Fibroblast of skin of abdomen (primary cell): Measurements from ENCODE around the gene CXCR2. TPM values are rescaled to one million over a fixed set of nuclear protein-coding genes. Genes with fewer than 3 reads are reported as not detected.
"Not testable (repeated sequence)": the region's sequence is repeated elsewhere in the genome, so short reads cannot be mapped to it uniquely, and the experiment has no call there.

Experiments
- DNase-seq: peaks from one replicate; pipeline ENCODE4 v3.0.0-alpha.2; 2013
- polyA plus RNA-seq, 2 experiments: library from polyadenylated mRNA; unstranded; fragments of 120-200 nt; gene quantifications; one replicate each; pipeline ENCODE4 v1.2.1, GENCODE V29; 2013; ENCODE audit not compliant: insufficient read length in 2 of 2

CXCR2 gene
- not detected for polyA plus RNA-seq (2013, experiment 1 of 2; ENCODE audit: insufficient read length)
- polyA plus RNA-seq (2013, experiment 2 of 2; ENCODE audit: insufficient read length) = not detected

DNA sequence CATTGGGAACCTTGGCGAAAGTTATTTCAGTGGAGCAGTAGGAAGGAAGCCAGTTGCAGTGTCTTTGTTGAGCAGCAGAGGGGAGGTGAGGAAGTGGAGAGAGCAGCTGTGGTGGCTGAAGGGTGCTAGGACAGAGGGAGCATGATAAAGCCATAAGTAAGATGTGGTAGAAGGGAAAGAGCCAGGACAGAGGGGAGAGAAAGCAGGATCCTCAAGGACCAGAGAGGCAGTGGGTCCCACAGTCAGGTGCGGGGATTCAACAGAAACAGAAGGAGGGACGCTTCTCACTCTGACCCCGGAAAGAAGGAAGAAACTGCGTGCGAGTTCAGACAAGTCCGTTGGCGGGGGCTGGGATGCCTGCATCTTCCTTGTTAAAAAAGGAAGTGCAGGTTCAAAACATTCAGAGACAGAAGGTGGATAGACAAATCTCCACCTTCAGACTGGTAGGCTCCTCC, at the start of gene CXCR2:
Gene CXCR2, plus strand, starts transcription at position 403 of the 455 bp plus-strand sequence. CDS start 8,774 bp downstream, outside the sequence.
- no peak for DNase-seq

DNA sequence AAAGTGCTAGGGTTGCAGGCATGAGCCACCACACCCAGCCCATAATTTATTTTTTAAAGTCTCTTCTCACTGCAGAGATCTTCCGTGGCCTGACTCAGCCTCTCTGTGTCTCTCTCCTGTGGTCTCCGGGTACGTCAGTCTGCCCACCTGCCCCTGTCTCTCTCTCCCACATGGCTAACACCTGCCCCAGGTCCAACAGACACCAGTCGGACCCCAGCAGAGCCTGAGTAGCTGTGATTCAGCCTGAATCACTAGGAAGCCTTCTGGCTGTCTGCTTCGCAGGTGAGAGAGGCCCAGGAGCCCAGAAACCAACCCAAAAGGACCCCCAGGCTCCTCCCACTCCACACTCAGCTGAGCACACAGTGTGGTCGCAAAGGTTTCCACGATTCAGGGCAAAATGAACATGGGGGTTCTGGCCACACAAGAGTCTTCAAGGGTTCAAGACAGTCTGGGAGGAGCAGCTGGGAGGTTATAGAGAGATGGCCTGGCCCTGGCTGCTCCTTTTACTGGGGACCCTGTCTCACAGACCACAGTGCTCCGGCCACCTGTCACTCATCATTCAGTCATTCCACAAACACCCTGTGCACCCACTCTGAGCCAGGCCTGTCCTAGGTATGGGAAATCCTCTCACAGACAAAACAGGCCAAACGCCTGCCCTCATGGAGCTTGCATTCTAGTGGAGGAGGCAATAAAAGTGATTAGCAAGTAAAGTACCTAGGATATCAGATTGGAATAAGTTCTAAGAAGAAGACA, 48.2 kb upstream of the CXCR2 start:
- DNase-seq = no peak

DNA sequence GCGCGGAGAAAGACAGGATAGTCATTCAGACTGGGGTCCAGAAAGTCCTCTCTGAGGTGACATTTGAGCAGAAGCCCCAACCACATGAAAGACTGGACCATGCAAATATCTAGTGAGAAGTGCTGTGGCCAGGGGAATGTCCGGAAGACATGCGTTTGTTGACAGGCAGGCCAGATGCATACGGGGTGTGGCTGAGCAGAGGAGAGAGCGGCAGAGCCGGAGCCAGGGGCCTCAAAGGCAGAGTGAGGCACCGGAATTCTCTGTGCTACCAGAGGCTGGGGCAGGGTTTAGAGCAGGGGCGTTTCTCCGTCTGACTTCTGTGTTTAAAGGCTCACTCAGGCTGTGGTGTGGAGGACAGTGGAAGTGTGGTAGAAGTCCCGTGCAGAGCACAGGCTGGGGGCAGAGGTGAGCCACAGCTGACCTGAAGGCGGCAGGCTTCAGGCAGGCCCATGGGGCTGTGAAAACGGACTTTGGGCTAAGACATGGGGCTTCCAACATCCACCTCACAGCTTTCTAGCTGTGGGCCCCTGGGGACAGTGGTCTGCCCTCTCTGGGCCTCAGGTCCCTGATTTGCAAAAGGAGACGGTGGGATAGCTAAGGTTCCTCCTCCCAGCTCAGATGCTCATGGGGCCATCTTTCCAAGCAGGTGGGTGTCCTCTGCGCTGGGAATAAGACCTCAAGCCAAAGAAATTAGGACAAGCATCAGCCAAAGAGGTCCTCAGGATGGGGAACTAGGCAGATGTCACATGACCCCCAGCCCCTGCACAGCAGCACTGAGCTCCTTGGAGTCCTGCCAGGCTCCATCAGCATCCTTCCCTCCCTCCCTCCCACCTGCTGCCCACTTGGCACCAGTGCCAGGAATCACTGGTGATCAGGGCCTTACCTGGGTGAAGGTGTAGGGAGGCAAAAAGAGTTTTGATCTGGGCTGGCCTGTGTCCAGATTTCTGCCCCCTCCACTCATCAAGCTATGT, 45.6 kb upstream of the CXCR2 start:
- no peak for DNase-seq

DNA sequence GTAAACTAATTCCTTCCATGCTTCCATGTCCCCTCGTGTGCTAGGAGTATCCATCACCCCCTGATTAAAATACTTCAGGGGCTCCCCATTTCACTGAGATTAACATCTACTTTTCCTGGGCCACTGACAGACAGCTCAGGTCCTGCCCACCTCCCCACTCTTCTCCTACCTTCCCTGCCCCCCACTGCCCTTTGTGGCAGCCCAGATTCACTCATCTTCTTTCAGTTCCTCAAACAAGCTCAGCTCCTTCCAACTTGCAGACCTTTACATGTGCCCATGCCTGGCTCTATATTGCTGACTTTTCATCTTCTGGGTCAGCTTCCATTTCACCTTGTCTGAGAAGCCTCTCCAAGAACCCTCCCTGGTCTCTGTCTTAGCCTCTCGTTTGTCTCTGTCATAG, 44.8 kb upstream of the CXCR2 start:
- no peak for DNase-seq

DNA sequence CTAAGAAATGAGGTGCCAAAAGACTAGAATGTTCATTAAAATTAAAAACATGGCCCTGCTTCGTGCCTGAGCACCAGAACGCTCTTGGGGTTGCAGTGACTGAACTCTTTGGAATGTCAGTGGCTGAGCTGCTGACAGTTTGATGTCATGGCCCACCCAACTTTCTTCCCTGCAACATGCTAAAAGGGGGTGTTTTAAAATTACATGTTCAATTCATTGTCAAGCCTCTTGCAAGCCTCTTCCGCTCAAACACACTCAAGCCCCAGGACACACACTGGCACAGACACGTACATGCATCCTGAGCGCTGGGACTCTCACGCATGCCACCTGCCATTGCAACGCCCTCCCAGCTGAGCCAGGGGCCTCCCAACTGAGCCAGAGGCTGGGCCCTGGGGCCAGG, 44.1 kb upstream of the CXCR2 start:
- DNase-seq = peak; percentile 98

DNA sequence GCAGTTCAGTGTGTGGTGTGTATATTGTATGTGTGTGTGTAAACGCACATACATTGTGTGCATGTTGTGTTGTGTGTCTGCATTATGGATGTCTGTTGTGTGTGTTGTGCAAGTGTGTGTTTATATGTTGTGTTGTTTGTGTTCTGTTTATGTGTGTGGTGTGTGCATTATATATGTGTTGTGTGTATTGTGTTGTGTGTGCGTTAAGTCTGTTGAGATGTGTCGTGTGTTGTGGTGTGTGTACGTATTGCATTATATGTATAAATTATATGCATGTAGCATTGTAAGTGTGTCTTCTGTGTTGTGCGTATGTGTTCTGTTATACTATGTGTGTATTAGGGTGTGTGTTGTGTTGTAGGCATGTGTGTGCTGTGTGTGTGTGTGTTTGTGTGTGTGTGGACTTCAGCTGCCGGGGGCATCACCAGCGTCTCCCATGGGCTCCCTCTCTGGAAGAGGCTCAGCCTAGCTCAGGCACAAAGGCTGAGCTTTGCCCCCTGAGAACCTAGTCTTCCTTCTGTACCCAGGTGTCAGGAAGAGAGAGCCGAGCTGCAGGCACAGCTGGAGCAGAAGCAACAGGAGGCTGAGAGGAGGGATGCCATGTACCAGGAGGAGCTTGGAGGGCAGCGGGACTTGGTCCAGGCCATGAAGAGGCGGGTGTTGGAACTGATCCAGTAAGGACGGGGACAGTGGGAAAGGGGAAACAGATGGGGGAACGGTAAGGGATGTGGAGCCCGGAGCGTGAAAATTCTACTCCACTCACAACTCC, 43.1 kb upstream of the CXCR2 start:
- DNase-seq = no peak

DNA sequence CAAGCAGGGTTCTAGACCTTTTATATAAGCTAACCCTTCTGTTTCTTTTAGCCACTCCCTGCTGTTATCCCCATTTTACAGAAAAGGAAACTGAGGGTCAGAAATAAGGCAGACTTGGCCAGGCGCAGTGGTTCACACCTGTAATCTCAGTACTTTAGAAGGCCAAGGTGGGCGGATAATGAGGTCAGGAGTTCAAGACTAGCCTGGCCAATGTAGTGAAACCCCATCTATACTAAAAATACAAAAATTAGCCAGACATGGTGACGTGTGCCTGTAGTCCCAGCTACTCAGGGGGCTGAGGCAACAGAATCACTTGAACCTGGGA, 42.5 kb upstream of the CXCR2 start:
- DNase-seq = no peak

DNA sequence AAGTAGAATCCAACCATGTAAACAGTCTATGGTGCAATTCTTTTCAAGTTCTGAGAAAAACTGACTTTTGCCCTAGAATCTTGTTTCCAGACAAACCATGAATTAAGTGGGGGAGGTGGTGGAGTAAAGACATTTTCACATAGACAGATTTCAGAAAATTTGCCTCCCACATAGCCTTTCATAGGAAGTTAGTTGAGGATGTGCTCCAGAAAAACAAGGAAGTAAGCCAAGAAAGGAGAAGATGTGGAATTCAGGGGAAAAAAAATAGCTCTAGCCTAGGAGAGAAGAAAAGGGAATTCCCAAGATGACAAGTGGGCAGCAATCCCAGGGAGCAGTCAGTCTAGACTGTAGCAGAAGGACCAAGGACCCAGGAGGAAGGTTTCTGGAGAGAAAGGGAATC, 39.4 kb upstream of the CXCR2 start:
- DNase-seq = no peak

DNA sequence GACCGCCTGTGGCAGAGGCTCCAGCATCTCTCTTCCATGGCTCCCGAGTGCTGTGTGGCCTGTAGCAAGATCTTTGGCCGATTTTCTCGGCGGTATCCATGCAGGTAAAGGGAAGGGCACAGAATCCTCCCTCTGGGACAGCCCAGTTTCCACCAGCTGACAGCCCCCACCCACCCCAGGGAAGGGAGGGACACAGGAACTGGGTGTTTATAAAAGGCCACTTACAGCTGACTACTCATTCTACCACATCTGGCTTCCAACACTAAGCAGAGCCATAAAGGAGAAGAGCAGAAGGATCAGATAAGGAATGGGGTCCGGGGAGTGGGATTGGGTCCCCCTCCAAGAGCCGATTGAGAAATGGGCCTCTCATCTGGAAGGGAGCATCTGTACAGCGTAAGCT, 36.6 kb upstream of the CXCR2 start:
- no peak for DNase-seq

DNA sequence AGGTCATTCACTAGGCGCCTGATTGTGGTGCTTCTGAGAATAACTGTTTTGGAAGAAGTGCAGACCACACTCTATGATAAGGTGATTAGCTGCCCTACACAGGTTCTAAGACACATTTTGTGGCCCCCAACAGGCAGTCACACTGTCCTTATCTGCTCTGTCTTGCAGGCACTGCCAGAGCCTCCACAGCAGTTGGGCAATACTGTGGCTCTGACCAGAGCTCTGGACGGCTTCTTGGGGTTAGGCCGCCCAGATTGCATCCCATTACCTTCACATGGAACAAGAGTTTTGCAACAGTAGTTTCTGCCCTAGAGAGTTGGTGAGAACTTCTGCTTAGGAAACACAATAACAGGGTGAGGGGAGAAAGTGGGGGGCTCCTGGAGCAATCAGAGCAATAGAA, 34.1 kb upstream of the CXCR2 start:
- DNase-seq = no peak

DNA sequence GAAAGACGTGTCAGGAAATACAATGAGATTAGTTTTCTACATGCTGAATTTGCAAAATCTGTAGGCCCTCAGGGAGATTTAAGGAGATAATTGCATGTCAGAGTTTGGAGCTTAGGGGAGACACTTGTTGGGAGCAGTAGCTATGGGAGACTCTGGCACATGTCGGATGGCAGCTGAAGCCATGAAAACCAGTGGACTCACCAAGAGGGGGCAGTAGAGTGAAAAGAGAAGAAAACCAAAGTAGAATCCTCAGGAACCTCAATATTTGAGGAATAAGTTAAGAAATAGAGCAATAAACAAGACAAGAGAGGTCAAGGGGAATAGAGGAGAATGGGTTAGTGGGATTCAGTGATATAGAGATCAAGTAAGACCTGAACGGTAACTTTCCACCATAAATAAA, 31.9 kb upstream of the CXCR2 start:
- DNase-seq = no peak

DNA sequence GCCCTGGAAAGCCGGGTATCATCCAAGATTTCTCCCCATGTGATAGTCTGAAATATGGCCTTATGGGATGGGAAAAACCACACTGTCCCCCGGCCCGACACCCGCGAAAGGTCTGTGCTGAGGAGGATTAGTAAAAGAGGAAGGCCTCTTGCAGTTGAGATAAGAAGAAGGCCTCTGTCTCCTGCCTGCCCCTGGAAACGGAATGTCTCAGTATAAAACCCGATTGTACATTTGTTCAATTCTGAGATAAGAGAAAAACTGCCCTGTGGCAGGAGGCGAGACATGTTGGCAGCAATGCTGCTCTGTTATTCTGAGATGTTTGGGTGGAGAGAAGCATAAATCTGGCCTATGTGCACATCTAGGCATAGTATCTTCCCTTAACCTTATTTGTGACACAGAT, 30.0 kb upstream of the CXCR2 start:
- no peak for DNase-seq

DNA sequence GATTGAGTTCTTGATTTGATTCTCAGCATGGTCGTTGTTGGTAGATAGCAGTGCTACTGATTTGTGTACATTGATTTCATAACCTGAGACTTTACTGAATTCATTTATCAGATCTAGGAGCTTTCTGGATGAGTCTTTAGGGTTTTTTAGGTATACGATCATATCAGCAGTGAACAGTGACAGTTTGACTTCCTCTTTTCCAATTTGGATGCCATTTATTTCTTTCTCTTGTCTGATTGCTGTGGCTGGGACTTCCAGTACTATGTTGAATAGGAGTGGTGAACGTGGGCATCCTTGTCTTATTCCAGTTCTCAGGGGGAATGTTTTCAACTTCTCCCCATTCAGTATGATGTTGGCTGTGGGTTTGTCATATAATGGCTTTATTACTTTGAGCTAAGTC, 27.9 kb upstream of the CXCR2 start:
- no peak for DNase-seq

DNA sequence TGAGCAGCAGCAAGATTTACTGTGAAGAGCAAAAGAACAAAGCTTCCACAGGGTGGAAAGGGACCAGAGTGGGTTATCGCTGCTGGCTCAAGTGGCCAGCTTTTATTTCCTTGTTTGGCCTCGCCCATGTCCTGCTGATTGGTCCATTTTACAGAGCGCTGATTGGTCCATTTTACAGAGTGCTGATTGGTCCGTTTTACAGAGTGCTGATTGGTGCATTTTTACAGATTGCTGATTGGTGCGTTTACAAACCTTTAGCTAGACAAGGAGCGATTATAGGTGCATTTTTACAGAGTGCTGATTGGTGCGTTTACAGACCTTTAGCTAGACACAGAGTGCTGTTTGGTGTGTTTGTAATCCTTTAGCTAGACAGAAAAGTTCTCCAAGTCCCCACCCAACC, 17.0 kb upstream of the CXCR2 start:
- DNase-seq = not testable (repeated sequence)

DNA sequence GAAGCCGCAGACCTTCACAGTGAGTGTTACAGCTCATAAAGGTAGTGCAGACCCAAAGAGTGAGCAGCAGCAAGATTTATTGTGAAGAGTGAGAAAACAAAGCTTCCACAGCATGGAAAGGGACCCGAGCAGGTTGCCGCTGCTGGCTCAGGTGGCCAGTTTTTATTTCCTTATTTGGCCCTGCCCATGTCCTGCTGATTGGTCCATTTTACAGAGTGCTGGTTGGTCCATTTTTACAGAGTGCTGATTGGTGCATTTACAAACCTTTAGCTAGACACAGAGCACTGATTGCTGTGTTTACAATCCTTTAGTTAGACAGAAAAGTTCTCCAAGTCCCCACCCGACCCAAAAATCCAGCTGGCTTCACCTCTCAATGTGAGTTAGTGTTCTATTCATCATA, 4.0 kb upstream of the CXCR2 start:
- not testable (repeated sequence) for DNase-seq

DNA sequence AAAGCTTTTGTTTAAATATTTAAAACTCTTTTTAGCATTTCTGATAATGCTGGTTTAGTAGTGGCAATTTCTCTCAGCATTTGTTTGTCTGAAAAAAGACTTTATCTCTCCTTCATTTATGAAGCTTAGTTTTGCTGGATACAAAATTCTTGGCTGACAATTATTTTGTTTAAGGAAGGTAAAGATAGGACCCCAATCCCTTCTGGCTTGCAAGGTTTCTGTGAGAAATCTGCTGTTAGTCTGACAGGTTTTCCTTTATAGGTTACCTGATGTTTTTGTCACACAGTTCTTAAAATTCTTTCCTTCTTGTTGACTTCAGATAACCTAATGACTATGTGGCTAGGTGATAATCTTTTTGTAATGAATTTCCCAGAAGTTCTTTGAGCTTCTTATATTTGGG, 3.5 kb upstream of the CXCR2 start:
- not testable (repeated sequence) for DNase-seq

DNA sequence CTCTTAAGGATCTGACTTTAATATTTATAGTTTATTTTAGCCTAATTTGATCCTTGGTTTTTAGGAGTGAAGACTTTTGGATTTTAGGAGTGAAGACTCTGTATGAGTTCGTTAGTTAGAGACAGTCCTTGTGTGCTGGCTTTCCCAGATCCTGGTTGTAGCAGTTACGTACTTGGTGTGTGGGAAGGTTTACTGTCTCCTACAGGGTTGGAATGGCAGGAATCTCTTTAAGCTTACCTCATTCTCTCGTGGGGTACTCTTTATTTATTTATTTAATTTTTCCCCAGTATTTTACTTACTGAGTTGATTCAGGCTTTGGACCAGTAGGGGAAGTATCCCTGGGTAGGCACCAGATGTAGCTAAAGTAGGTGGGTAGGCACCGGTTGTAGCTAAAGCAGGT, 1.8 kb upstream of the CXCR2 start:
- no peak for DNase-seq

DNA sequence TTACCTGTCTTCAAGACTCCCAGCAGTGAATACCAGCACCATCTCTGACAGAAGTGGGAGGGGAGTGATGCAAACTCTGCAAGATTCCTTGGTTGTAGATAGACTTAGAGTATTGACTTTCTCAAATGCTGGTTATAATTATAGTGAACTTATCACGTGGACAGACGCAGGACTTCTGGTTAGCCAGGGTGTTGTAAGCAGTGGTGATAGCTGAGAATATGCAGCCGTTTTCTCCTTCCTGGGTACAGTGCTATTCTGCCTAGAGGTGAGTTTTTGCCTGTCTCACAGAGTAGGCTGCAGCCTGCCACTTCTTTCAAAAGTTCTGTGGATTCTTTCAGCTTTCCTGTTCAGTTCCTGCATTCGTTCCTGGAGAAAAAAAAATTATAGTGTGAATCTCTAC, 733 bp upstream of the CXCR2 start:
- DNase-seq = no peak

DNA sequence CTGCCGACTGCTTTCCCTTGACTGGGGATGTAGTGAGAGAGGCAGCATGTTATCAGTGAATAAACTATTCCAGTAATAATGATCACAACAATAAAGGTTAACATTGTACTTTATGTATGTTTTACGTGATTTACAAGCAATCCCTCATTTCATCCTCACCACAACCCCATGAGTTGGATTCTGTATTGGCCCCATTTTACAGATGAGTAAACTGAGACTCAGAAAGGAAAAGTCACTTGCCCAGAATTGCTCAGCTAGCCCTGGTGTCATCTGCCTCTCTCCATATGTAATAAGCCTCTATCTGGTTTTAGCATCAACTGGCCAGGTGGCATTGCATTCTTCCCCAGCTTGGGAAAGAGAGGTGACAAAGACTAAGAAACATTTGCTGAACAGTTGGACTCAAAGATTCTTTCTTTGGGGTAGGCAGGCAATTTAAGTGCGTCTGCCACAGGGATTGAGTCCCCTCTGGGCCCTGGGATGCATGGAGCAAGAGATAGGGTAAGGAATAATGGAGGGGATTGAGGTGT, 2.2 kb downstream of the CXCR2 start:
- no peak for DNase-seq

DNA sequence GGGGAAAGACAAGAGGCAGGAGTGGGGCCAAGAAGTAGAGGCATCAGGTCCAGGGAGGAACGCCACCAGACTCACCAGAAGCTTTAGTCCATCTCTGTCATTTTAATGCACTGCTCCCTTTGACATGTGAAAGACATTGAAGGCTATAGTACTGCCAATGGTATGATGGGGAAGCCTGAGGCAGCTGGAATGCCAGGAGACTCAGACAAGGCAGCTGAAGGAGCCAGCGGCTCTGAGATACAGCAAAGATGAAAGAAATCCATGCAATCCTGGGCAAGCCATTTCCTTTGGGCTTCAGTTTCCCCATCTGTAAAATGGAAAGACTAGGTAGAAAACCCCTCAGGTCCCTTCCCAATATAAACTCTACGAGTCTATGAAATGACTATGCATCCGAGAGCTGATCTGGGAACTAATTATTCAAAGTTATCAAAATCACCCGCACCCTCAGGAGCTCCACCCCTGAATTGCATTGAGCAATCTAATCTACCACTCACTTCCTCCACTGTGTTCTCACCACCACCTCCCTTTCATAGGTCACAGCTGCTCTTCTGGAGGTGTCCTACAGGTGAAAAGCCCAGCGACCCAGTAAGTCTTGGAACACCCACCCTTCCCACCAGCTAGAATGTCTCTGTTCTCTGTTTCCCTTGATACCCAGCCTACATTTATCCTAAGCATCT, 3.1 kb downstream of the CXCR2 start:
- DNase-seq = no peak

DNA sequence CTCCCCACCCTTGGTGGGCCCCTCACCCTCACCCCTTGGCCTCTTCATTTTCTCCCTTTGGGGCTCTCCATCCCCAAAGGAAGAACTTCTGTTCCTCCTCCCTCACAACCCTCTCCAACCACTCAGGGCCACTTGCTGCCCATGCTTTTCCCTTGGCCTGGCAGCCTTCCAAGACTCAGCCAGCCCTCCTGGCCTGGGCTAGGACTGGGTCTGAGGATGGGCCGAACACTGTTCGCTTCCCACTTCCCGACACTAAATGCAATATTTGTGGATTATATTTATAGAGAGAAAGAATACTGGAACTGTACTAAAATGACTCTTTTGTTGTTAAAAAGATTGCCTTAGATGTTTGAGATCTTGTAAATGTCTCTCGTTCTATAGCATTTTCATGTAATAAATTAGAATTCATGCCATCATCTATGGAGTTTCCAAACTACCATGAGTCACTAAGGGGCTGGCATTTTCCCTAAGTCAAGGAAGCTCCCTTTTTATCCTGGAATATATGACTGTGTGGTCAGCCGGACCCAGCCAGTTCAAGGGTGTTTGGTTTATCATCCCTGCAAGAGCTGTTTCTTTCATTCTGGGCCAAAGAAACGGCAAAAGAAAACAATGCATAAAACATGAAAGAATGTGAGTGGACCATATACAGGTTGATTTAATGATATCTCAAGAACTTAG, 3.8 kb downstream of the CXCR2 start:
- no peak for DNase-seq
